Stimulated activated naive B cell treated with anti-CD40 and anti-IgM and Interleukin-4, amounts not matched to agents 10 μg/mL and 1 μg/mL and 100 μg/mL, for 72 hours (primary cell): ENCODE measurements around the gene MLKL.

Experiments used
- ATAC-seq, 2 donors: fragments of 150-1000 bp; cut with Tn5 transposase; replicated peaks; 2 replicates each; pipeline ENCODE4 v1.10.0; 2021; ENCODE audit warnings: moderate library complexity in 1 of 2
- DNase-seq: peaks from one replicate; pipeline ENCODE4 v3.0.0; 2021
- H3K27ac Mint-ChIP-seq: one replicate; pipeline ENCODE4 v1.8.0; 2022; ENCODE audit warnings: mild to moderate bottlenecking, mixed read lengths
- H3K27me3 Mint-ChIP-seq, 2 donors: one replicate each; pipeline ENCODE4 v1.8.0; 2022; ENCODE audit warnings: mixed read lengths in 2 of 2
- H3K36me3 Mint-ChIP-seq, 2 donors: one replicate each; pipeline ENCODE4 v1.8.0; 2022; ENCODE audit warnings: mixed read lengths in 2 of 2, mild to moderate bottlenecking in 1 of 2
- H3K4me1 Mint-ChIP-seq, 2 donors: one replicate each; pipeline ENCODE4 v1.8.0; 2022; ENCODE audit warnings: mixed read lengths in 2 of 2, mild to moderate bottlenecking in 1 of 2
- H3K4me3 Mint-ChIP-seq, 2 donors: one replicate each; pipeline ENCODE4 v1.8.0; 2022; ENCODE audit warnings: mild to moderate bottlenecking in 2 of 2, mixed read lengths in 2 of 2, moderate library complexity in 1 of 2
- H3K9me3 Mint-ChIP-seq, 2 donors: one replicate each; pipeline ENCODE4 v1.8.0; 2022; ENCODE audit warnings: mixed read lengths in 2 of 2, mild to moderate bottlenecking in 1 of 2

The MLKL gene

DNA sequence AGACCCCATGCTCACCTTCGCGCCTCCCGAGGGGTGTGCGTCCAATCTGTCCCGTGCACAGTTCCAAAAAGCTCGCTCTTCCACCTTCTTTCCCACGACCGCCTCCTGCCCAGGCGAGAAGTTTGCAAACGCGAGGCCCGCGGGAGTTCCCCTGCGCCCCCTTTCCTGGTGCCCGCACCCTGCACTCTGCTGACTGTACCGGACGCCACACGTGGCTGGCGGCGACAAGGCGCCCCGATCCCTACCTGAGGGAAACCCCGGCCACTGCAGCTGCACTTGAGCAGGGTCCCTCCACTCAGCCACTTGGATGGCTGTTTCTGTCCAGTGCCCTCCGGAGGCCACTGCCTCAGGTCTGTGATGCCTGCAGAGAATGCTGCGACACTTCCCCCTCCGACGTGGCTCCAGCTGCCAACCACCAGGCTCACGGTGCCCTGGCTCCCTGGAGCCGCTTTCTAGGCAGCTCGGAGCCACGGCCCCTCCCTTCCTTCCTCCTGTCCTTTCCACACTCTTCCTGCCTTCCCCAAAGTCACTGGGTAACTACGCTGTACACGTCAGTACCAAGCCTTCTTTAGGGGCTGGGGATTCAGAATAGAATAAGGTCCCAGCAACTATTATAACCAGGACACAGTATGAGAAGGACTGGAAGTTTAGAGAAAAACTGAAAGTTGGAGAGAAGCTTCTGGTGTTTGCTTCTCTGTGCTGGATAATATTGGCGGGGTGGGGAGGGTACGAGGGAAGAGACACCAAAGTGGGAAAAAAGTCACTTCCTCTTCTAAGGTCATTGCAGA lies at the start of gene MLKL:
TSS of gene MLKL (minus strand) at position 425 of the 788 bp plus-strand sequence. CDS start 5,105 bp downstream, outside the sequence.
- Mint-ChIP-seq H3K4me1 (peaks cover 22 to 58% of the 10 kb centered on the region in 2 donors), H3K36me3 (no peaks in the 10 kb centered on the region), H3K9me3 (no peaks in the 10 kb centered on the region), H3K27me3 (no peaks in the 10 kb centered on the region), H3K4me3 (peak within 1 kb of the TSS; percentile 93 to 98), H3K27ac (peak within 1 kb of the TSS; percentile 96)
- ATAC-seq: peak; percentile 63 to 70
- DNase-seq: peak; percentile 23

DNA sequence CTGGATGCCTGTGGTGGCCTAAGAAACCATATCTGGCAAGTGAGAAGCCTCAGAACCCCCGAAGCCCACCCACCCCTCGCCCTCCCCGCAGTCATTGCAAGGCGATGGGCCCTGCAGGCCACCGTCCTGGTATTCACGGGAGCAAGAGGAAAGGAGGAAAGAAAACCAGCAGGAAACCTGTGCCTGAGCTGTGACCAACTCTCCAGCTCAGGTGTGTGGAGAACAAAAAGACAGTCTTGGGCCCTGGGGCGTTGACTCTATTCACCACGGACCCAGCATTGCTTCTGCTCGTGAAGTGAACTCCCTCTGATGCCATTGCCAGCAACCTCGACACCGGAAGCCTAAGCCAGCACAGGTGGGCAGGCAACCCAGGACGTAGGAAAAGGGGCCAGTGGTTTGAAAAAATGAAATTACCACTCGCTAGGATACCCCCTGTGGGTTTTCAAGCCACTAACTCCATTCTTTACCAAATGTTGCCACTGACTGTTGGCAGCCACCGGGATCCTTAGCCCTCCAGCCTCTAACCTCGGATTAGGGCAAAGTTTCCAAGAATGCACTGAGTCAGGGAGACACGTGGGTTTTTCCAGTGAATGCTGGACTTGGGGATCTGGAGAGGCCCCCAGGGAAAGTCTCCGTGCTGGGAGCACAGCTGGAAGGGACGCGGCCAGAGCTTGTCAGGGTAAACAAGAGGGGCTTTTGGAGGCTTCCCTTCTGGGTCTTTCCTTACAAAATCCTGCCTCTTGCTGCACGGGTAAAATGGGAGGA lies 48.8 kb upstream of the MLKL start:
- Mint-ChIP-seq H3K27ac (no peak overlapping the region), H3K36me3 (no peaks in the 10 kb centered on the region), H3K9me3 (no peaks in the 10 kb centered on the region), H3K27me3 (peaks cover 7 to 16% of the 10 kb centered on the region in 2 donors), H3K4me3 (no peak overlapping the region), H3K4me1 (no peaks in the 10 kb centered on the region)
- no peak for ATAC-seq
- no peak for DNase-seq

DNA sequence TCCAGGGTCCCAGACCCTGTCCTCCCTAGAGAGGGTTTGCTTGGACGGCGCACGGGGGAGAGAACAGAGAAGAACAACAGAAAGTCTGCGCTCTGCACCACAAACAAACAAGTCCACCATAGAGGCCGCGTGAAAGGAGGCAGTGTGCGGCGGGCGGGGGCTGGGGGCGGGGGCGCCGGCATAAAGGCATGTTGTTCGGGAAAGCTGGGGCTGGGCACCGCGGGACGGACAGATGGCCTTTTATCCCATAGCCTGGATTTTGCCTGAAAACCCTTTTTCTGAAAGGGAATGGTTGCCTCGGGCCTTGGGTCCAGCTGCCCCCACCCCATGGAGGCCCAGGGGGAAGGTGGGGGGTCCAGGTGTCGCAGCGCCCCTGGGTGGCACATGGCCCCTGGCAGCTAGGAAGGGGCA lies 48.0 kb upstream of the MLKL start:
- Mint-ChIP-seq H3K4me1 (no peaks in the 10 kb centered on the region), H3K9me3 (no peaks in the 10 kb centered on the region), H3K27me3 (peaks cover 7 to 11% of the 10 kb centered on the region in 2 donors), H3K4me3 (no peak overlapping the region), H3K36me3 (no peaks in the 10 kb centered on the region), H3K27ac (no peak overlapping the region)
- DNase-seq: no peak
- ATAC-seq: no peak

DNA sequence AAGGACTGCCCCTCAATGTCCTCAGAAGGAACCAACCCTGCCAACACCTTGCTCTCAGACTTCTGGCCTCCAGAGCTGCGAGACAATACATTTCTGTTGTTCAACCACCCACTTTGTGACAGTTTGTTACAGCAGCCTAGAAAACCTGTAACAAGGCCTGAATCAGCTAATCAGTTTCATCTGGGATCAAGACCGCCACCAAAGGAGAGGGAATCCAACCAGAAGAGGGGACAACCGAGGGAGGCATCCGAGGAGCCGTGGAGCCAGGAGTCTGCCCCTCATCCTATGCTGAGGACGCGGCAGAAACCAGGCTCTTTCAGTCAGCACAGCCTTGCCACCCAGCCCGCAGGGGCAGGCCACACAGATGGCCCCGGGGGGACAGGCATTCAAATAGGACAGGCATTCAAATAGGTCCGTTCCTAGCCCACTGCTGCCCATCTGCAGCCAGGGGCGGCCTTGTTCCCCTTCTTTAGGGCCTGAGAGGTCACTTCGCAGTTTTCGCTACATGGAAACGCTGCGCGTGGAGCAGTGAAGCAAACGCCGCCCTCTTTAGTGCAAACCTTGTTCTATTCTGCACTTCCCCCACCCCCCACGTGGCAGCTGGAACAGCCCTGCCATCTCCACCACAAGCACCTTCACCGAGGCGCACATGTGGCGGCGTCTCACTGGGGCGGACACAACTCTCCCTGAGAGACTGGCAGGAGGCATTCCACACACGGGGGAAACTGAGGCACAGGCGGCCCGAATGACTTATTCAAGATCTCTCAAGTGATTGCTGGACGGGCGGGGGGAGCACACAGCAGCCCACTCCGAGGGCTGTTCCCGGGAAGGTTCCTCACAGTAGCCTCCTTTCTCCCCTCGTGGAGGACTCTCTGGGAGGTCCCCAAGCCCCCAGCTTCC lies 47.3 kb upstream of the MLKL start:
- peaks cover 7 to 10% of the 10 kb centered on the region in 2 donors for H3K27me3 Mint-ChIP-seq
- H3K4me1 Mint-ChIP-seq: no peaks in the 10 kb centered on the region
- H3K36me3 Mint-ChIP-seq: no peaks in the 10 kb centered on the region
- no peak overlapping the region for H3K4me3 Mint-ChIP-seq
- ATAC-seq (no peak), DNase-seq (no peak)
- H3K9me3 Mint-ChIP-seq: no peaks in the 10 kb centered on the region
- H3K27ac Mint-ChIP-seq: no peak overlapping the region

DNA sequence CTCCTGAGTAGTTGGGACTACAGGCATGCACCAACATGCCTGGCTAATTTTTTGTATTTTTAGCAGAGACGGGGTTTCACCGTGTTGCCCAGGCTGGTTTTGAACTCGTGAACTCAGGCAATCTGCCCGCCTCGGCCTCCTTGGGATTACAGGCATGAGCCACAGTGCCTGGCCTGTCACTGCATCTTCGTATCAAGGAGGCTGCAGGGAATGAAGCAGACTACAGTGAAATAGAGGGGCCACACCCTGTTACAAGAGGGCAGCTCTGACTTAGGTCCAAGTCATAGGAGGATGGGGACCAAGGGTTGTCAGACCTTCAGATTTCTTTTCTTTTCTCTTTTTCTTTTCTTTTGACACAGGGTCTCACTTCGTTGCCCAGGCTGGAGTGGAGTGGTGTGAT lies 45.3 kb upstream of the MLKL start:
- ATAC-seq (no peak), DNase-seq (no peak)
- Mint-ChIP-seq H3K4me1 (no peaks in the 10 kb centered on the region), H3K4me3 (no peak overlapping the region), H3K27ac (no peak overlapping the region), H3K27me3 (no peaks in the 10 kb centered on the region), H3K36me3 (no peaks in the 10 kb centered on the region), H3K9me3 (no peaks in the 10 kb centered on the region)

DNA sequence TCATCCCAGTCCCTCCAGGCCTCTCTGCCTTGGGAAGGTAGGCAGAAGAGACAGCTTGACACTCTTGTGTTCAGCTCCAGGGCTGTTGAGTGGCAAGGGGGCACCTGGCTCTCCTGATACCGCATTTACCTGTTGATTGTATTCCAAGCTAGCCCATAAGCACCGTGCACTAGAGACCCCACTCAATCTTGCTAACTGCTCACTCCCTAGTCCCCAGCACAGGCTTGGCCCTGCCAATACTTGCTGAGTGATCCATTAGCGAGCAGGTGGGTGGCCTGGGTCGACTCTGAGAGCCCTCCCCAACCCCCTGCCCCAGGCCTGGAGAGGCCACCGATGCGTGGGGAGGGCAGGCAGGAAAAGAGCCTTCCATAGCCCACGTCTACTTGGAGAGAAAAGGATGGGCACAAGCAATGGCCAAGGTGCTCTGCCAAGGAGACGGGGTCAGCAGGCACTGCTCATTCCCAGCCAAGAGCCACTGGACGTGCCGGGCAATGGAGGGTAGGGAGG lies 44.5 kb upstream of the MLKL start:
- H3K27ac Mint-ChIP-seq: no peak overlapping the region
- no peaks in the 10 kb centered on the region for H3K27me3 Mint-ChIP-seq
- no peak for DNase-seq
- no peaks in the 10 kb centered on the region for H3K9me3 Mint-ChIP-seq
- ATAC-seq: no peak
- no peaks in the 10 kb centered on the region for H3K4me1 Mint-ChIP-seq
- no peak overlapping the region for H3K4me3 Mint-ChIP-seq
- no peaks in the 10 kb centered on the region for H3K36me3 Mint-ChIP-seq

DNA sequence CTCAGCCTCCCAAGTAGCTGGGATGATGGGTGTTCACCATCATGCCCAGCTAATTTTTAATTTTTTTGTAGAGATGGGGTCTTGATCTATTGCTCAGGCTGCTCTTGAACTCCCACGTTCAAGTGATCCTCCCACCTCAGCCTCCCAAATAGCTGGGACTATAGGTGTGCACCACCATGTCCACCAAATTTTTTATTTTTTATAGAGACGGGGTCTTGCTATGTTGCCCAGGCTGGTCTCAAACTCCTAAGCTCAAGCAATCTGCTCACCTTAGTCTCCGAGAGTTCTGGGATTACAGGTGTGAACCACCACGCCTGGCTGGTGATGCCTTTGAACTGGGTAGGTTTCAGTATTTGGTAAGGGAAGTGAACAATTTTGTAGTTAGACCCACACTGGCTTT lies 43.9 kb upstream of the MLKL start:
- Mint-ChIP-seq H3K36me3 (no peaks in the 10 kb centered on the region), H3K27ac (no peak overlapping the region), H3K9me3 (no peaks in the 10 kb centered on the region), H3K27me3 (no peaks in the 10 kb centered on the region), H3K4me3 (no peak overlapping the region), H3K4me1 (no peaks in the 10 kb centered on the region)
- no peak for ATAC-seq
- DNase-seq: no peak

DNA sequence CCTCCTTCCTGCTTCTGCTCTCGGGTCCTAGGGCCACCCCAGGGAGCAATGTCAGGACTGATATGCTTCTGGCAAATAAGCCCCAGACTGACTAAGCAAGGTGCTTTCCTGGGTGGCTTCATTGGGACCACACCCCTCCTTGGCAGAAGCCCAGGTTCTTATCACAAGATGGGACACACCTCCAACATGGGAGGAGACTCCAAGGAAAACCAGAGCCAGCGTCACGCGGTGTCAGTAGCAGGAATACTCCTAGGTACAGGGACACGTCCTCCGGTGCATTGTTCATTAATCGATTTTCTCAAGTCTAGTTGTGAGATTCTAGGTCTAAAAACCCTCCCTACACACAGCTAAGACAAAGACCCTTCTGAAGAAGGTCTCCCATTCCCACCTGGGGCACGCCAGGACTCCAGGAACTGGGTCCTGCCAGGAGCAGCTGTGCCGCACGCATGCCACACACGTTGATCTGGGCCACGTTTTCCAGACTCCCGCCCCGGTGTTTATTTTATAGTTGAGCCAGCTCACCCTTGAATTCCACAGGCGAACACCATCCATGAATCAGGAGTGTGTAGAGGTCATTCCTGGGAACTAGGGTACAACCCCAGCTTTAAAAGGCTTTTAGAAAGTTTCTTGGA lies 43.1 kb upstream of the MLKL start:
- DNase-seq (no peak), ATAC-seq (no peak)
- H3K9me3 Mint-ChIP-seq: no peaks in the 10 kb centered on the region
- no peaks in the 10 kb centered on the region for H3K27me3 Mint-ChIP-seq
- no peak overlapping the region for H3K27ac Mint-ChIP-seq
- no peak overlapping the region for H3K4me3 Mint-ChIP-seq
- H3K4me1 Mint-ChIP-seq: no peaks in the 10 kb centered on the region
- H3K36me3 Mint-ChIP-seq: no peaks in the 10 kb centered on the region

DNA sequence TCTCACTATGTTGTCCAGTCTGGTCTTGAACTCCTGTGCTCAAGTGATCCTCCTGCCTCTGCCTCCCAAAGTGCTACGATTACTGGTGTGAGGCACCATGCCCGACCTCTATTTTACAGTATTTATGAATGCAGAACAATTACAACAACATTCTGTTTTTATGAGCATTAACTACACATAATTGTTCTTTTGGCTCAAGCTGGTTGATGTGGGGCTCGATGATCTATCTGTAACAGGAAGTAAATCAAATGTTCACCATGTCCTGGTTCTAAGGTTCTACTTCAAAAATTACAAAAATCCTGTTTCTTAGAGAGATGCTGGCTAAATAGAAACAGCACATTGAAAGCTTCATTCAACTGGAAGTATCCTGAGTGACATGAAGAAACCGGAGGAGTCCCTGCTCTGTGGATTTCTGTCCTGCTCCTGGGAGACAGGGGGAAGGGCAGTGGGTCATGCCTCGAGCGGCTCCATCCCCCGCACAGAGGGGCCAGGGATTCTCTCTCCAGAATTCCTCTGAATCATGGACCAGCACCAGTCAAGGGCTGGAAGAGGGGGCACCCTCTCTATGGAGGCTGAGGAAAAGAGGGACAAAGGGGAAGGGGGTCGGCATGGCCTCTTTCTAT lies 42.5 kb upstream of the MLKL start:
- H3K27me3 Mint-ChIP-seq: no peaks in the 10 kb centered on the region
- H3K36me3 Mint-ChIP-seq: no peaks in the 10 kb centered on the region

DNA sequence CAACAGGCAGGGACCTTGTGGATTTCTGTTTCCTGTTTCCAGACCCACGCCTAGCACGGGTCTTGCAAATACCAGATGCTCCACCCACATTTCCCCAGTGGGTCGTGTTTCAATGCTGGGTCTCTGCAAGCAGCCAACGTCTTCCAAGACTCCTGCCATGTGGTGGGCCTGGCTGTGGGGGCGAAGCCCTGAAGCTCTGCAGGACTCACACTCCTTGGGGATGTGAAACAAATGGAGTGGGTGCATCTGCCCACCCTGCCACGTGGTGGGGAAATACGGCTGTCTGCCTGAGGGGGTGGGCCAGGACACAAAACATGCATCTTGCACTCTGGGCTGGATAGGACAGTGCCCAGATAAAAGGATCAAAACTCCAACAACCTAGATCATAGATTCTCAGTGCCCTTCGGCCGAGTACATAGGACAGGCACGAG lies 41.4 kb upstream of the MLKL start:
- no peaks in the 10 kb centered on the region for H3K9me3 Mint-ChIP-seq
- H3K4me3 Mint-ChIP-seq: no peak overlapping the region
- no peak overlapping the region for H3K27ac Mint-ChIP-seq
- no peak for ATAC-seq
- H3K27me3 Mint-ChIP-seq: no peaks in the 10 kb centered on the region
- H3K4me1 Mint-ChIP-seq: no peaks in the 10 kb centered on the region
- no peaks in the 10 kb centered on the region for H3K36me3 Mint-ChIP-seq
- no peak for DNase-seq

More for the DNA sequence above, 42.5 kb upstream of the MLKL start:
- Mint-ChIP-seq H3K4me1 (no peaks in the 10 kb centered on the region), H3K27ac (no peak overlapping the region), H3K9me3 (no peaks in the 10 kb centered on the region), H3K4me3 (no peak overlapping the region)
- ATAC-seq: no peak
- no peak for DNase-seq

DNA sequence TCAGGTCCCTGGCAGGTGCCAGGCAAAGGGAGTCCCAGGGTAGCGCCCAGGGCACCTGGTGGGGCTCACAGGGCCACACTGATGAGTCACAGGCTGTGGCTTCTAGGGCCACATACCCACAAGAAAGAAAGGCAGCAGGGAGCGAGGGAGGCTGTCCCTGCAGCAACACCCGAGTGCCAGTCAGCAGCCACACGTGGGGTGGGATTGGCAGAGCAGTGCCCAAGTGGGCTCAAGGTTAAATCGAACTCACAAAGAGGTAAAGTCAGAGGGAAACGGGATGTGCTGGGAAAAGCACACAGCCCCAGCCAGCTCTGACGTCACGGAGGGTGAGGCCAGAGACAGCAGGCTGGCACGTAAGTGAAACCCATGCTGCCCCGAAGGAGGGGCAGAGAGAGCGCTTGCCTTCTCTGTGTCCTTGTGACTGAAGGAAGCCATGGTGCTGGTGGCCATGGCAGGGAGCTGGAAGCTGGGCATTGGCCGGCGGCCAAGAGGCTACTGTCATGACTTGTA lies 40.2 kb upstream of the MLKL start:
- Mint-ChIP-seq H3K36me3 (no peaks in the 10 kb centered on the region), H3K4me1 (no peaks in the 10 kb centered on the region), H3K9me3 (no peaks in the 10 kb centered on the region), H3K4me3 (no peak overlapping the region), H3K27me3 (no peaks in the 10 kb centered on the region), H3K27ac (no peak overlapping the region)
- no peak for ATAC-seq
- no peak for DNase-seq

DNA sequence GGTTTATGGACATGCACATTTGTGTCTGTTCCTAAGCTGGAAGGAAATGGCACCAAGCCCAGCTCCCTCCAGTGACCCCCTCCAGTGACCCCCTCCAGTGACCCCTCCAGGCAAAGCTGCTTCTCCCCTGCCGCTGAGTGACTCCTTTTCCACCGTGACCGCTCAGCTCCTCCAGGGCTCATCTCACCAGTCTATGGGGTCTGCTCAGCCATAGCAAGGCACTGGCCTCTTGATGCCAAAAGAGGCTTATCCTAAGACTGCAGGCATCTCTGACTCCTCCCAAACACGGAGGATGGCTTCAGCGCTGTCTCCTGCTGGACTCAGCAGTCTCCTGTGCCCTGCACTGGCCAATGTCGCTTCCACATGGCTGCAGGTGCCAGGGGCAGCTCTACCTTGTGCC lies 38.6 kb upstream of the MLKL start:
- H3K4me1 Mint-ChIP-seq: no peaks in the 10 kb centered on the region
- no peak overlapping the region for H3K27ac Mint-ChIP-seq
- no peaks in the 10 kb centered on the region for H3K9me3 Mint-ChIP-seq
- no peak for DNase-seq
- no peak overlapping the region for H3K4me3 Mint-ChIP-seq
- no peak for ATAC-seq
- no peaks in the 10 kb centered on the region for H3K27me3 Mint-ChIP-seq
- no peaks in the 10 kb centered on the region for H3K36me3 Mint-ChIP-seq

DNA sequence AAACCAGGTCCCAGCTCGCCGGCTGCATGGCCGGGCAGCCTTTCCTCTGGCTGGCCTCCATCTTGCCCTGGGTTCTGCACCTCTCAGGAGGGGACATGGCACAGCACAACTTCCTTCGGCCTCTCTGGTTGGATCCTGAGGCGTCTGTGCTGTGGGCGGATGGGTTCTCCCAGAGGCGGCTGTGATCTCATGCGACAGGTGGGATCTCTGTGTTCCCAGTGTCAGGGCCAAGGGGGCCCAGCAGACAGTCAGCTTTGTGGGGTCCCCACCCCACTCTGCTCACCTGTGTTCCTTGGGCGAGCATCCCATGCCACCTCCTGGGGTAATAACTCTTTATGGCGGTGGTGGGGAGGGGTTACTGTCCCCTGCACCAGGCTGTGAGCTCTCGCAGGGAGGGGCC lies 38.2 kb upstream of the MLKL start:
- Mint-ChIP-seq H3K27ac (no peak overlapping the region), H3K4me3 (no peak overlapping the region), H3K9me3 (no peaks in the 10 kb centered on the region), H3K27me3 (no peaks in the 10 kb centered on the region), H3K4me1 (no peaks in the 10 kb centered on the region), H3K36me3 (no peaks in the 10 kb centered on the region)
- ATAC-seq (no peak), DNase-seq (no peak)
